ENCODE data around the gene KLHDC4.

KLHDC4 gene

DNA sequence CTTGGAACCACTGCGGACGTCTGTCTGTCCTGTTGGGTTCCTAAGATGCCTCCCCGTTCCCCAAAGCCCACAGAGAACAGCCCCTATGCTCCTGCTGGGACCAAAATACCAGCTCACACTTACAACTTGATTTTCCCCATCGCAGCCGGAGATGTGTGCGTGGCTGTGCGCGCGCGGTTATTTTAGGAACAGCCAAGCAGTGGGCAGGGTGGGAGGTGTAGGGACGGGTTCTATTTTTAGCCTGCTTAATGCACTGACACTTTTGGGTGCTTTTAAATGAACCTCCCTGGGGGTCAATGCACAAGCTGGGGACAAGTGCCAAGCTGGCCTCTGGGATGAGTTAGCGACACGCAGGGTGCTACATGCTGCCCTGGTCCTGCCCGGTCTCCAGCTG, 74.1 kb downstream of the KLHDC4 start:
- no peak overlapping the region for H3K4me3 ChIP-seq (replicated peaks; ENCODE audit: low read depth, low read length)
- no peak for TF ChIP-seq CTCF (IDR thresholded peaks at IDR 0.05; ENCODE audit: low read length, missing control alignments)
- no peak for DNase-seq (ENCODE audit: low read depth)

GRCh38 chr16:87690911-87691685, 74.7 kb downstream of the KLHDC4 start:
- DNase-seq (ENCODE audit: low read depth), result no peak
- no peak overlapping the region for H3K4me3 ChIP-seq (replicated peaks; ENCODE audit: low read depth, low read length)
- TF ChIP-seq CTCF (IDR thresholded peaks at IDR 0.05; ENCODE audit: low read length, missing control alignments), result no peak

GRCh38 chr16:87689956-87690465, 75.8 kb downstream of the KLHDC4 start:
- no peak for TF ChIP-seq CTCF (IDR thresholded peaks at IDR 0.05; ENCODE audit: low read length, missing control alignments)
- DNase-seq (ENCODE audit: low read depth), result no peak
- no peak overlapping the region for H3K4me3 ChIP-seq (replicated peaks; ENCODE audit: low read depth, low read length)

GRCh38 chr16:87688876-87689815, 76.6 kb downstream of the KLHDC4 start:
- DNase-seq (ENCODE audit: low read depth), result no peak
- no peak overlapping the region for H3K4me3 ChIP-seq (replicated peaks; ENCODE audit: low read depth, low read length)
- no peak for TF ChIP-seq CTCF (IDR thresholded peaks at IDR 0.05; ENCODE audit: low read length, missing control alignments)

GRCh38 chr16:87687998-87688529, 77.7 kb downstream of the KLHDC4 start:
- TF ChIP-seq CTCF (IDR thresholded peaks at IDR 0.05; ENCODE audit: low read length, missing control alignments), result no peak
- no peak for DNase-seq (ENCODE audit: low read depth)
- H3K4me3 ChIP-seq (replicated peaks; ENCODE audit: low read depth, low read length), result no peak overlapping the region

DNA sequence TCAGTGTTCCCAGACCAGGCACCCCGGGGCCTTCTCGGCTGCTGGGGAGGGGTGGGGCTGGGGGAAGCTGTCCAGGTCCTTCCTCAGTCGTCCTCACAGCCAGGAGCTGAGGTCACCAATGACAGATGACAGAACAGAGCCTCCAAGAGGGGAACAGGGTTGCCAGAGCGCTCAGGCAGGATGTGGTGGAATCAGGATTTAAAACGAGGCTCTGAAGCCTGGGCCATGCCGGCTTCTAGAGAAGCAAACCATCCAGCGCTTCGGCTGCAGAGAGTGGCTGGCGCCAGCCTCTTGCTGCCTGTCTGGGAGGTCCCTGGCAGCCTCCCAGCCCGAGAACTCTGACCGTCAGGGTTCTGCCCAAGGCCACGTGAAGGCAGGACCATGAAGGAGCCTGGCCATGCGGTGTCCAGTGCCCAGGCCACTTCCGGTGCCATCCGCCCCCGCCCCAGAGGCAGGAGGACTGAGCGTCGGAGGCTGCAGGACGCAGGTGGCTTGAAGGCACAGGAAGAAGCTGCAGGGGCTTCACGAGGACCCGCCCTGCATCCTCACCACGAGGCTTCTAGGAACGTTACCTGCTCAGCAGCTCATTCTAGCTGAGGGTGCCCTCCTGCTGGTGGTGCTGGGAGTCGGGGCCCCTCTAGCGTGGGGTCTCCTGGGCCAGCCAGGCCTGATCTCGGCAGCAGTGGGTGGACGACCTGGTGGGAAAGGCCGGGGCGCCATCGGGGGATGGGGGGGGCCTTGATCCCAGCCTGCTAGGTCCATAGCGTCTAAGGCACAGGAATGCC, 78.5 kb downstream of the KLHDC4 start:
- no peak for TF ChIP-seq CTCF (IDR thresholded peaks at IDR 0.05; ENCODE audit: low read length, missing control alignments)
- no peak overlapping the region for H3K4me3 ChIP-seq (replicated peaks; ENCODE audit: low read depth, low read length)
- no peak for DNase-seq (ENCODE audit: low read depth)
